ENCODE results near the gene DDX51.
"Not testable (repeated sequence)": the region's sequence is repeated elsewhere in the genome, so short reads cannot be mapped to it uniquely, and the experiment has no call there.

DNA sequence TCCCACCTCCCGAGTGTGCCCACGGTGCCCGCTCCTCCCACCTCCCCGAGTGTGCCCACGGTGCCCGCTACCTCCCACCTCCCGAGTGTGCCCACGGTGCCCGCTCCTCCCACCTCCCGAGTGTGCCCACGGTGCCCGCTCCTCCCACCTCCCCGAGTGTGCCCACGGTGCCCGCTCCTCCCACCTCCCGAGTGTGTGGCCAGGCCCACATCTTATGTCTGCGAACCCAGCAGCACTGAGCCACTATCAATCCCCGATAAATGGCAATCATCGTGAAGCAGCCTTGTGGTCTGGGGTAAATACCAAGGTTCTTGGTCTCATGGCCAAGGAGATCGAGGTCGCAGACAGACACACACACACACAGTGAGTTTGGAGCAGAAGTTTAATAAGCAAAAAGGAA is 7.9 kb downstream of the DDX51 start:
- TF ChIP-seq, protein P1, sequence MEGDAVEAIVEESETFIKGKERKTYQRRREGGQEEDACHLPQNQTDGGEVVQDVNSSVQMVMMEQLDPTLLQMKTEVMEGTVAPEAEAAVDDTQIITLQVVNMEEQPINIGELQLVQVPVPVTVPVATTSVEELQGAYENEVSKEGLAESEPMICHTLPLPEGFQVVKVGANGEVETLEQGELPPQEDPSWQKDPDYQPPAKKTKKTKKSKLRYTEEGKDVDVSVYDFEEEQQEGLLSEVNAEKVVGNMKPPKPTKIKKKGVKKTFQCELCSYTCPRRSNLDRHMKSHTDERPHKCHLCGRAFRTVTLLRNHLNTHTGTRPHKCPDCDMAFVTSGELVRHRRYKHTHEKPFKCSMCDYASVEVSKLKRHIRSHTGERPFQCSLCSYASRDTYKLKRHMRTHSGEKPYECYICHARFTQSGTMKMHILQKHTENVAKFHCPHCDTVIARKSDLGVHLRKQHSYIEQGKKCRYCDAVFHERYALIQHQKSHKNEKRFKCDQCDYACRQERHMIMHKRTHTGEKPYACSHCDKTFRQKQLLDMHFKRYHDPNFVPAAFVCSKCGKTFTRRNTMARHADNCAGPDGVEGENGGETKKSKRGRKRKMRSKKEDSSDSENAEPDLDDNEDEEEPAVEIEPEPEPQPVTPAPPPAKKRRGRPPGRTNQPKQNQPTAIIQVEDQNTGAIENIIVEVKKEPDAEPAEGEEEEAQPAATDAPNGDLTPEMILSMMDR (IDR thresholded peaks at IDR 0.05; ENCODE audit: poor library complexity): not testable (repeated sequence)
- not testable (repeated sequence) for TF ChIP-seq EZH2 (IDR thresholded peaks at IDR 0.05; ENCODE audit: borderline replicate concordance); EZH2phosphoT487 (IDR thresholded peaks at IDR 0.05; ENCODE audit: low read depth, severe bottlenecking, unreplicated experiment)

All from hepatocyte (in vitro differentiated cells).